Mesenteric fat pad (tissue), 1 donor: ENCODE measurements around the gene SORCS2. TPM values are rescaled to one million over a fixed set of nuclear protein-coding genes. Genes with fewer than 3 reads are reported as not detected.
A peak's percentile ranks its signal among the peaks of the same experiment; 100 is the strongest.

Experiments used
- DNase-seq: peaks from one replicate; pipeline ENCODE4 v3.0.0-alpha.2; 2020; ENCODE audit warnings: low spot score
- long read RNA-seq: library from polyadenylated mRNA; unstranded; transcript quantifications from one replicate; pipeline ENCODE4 v2.0.0, GENCODE V29; 2020
- total RNA-seq: library from RNA; stranded (reverse); fragmentation: NEBNext Ultra II Directional; extraction: Animal tissue kit (Norgen Biotek cat#: 25700); gene quantifications from one replicate; pipeline ENCODE4 v1.2.1, GENCODE V29; 2021
- donor health status: DM: yes; HTN: yes; CAD: no.

The SORCS2 gene
- 1.9 TPM for total RNA-seq
- long read RNA-seq, partial matches to known transcripts, result 1 of 4 reads
- long read RNA-seq, other reads (novel, unspliced or antisense), result 3 of 4 reads

DNA sequence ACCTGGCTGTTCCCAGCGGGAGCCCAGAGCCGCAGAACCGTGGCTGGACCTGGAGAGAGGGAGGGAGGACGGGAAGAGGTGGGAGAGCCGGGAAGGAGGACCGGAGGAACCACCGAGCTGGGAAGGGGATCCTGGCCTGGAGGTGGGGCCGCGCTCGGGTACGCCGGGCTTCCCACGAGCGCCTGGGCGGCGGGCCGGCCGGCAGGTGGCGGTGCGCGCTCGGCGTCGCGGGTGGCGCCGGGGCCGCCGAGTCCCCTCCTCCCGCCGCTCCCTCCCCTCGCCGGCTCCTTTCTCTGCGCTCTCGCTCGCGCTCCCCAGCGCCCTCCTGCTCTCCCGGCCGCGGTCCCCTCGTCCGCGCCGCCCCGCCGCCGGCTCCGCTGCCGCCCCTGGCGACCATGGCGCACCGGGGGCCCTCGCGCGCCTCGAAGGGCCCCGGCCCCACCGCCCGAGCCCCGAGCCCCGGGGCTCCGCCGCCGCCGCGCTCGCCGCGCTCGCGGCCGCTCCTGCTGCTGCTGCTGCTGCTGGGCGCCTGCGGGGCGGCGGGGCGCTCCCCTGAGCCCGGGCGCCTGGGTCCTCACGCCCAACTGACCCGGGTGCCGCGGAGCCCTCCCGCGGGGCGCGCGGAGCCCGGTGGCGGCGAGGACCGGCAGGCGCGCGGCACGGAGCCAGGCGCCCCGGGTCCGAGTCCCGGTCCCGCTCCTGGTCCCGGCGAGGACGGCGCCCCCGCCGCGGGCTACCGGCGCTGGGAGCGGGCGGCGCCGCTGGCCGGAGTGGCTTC lies at the start of gene SORCS2:
Gene SORCS2 (plus strand): TSS at position 287 of the 778 bp plus-strand sequence.
- DNase-seq, result peak; percentile 91

DNA sequence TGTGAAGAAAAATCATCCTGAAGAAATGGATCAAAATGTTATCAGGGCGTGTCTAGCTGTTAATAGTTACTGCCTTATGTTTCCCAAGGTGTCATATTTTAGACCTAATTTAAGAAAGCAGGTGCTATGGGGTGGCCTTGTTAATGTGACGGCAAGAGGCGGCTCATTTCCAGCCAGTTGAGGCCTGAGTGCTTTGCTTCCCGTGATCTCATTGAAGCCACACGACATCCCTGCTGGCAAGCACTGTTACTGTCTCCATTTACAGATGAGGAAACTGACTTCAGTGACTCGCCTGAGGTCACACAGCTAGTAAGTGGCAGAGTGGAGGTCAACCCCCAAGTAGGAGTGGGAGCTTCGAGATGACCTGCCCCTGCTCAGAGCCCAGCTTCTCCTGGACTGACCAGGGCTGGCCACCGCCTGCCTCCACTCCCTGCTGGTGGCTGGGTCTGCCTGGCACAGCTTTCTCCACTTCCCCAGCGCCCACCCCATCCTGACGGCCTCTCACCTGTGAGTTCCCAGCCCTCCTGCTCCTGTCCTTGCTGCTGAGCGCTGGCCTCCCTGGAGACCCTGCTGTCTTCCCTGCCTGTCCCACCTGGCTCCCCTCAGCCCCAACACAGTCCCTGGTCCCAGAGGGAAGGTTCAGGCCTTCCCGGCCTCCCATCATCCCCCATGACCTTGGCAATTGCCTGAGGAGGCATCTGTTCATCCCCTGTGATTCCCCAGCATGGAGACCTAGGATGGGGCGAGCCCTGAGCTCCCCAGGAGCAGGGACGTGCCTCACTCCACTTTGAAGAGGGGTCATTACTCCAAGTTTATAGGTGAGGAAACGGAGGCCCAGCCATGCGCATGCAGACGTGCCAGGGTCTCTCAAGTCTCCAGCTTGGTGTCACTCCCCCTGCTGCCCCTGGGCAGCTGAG lies 47.7 kb upstream of the SORCS2 start:
- DNase-seq, result no peak

DNA sequence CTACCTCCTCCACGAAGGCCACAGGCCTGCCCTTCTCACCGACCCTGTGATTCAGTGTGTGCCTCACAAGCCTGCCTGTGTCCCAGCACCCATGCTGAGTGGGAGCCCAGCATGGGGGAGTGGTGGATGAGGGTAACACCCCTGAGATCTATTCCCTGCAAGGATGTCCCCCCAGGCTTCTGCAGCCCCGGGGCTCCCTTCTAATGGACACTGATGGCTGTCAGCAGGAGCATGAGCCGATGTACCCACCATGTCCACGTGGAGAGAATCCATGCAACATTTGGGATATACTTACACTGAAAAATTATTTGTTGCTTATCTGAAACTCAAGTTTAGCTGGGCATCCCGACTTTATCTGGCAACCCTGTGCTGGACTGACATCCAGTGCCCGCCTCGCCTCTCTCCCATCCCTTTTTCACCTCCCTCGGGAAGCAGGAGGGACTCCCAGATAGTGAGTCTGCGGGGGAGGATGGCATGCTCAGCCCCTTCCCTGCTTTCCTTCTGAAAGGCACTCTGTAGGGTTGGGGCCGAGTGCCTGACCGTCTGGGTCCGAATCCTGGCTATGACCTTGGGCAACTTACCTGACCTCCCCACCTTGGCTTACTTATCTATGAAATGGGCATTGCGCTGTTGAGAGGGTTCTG lies 46.9 kb upstream of the SORCS2 start:
- DNase-seq, result no peak

DNA sequence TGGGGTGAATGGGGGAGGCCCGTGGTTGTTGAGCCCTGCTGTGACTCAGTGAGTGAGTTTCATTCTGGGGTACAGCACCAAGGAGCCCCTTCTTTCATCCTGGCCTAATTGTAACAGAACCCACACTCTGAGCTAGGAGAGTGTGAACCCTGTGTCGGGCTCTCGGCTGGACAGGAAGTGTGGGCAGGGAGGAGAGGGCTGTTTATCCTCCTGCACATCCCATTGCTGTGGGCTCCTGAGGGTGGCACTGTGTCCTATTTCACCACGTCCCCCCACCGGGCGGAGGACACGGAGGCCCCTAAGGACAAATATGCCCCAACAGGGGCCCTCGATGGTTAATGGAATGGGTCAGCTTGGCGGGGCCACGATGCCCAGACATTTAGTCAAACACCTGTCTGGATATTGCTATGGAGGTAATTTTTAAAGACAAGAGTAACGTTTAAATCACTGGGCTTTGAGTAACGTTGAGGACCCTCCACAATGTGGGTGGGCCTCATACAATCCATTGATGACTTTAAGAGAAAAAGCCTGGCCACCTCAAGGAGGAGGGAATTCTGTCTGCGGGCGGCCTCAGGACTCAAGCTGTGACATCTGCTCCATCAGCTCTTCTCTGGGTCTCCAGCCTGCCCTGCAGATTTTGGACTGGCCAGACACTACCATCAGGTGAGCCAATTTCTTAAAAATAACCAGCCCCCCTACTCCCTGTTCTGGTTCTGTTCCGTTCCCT lies 46.1 kb upstream of the SORCS2 start:
- DNase-seq, result no peak

DNA sequence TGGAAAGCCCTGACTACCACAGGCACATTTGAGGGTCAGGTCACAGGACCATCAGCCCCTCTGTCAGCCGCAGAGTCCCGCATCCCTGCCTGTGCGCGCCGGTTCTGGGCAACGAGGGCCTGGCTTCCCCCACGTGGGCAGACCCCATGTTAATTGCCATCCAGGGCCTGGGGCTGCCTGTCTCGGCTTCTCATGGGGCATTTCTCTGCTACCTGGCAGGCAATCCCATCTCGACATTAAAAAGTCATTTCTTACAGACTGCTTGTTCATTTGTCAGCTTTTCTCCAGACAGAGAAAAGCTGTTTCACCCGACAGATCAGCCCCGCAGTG lies 45.6 kb upstream of the SORCS2 start:
- DNase-seq, result no peak

DNA sequence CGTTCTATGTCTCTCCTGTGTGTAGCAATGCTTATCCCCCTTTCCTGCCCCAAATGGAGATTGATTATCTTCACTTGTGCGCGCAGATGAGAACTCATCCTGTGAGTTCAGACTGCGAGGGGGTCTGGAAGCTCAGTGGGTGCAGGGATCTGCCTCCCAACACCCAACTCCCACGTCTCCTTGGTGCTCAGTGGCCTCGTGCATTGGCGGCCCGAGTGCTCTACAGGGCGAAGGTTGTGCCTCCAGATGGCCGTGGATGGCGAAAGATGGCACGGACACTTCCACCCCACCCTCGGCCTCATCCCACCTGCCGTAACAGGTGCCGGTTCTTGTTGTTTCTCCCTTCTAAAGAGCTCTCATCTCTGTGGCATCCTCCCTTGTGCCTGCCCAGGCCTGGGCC lies 45.1 kb upstream of the SORCS2 start:
- no peak for DNase-seq

DNA sequence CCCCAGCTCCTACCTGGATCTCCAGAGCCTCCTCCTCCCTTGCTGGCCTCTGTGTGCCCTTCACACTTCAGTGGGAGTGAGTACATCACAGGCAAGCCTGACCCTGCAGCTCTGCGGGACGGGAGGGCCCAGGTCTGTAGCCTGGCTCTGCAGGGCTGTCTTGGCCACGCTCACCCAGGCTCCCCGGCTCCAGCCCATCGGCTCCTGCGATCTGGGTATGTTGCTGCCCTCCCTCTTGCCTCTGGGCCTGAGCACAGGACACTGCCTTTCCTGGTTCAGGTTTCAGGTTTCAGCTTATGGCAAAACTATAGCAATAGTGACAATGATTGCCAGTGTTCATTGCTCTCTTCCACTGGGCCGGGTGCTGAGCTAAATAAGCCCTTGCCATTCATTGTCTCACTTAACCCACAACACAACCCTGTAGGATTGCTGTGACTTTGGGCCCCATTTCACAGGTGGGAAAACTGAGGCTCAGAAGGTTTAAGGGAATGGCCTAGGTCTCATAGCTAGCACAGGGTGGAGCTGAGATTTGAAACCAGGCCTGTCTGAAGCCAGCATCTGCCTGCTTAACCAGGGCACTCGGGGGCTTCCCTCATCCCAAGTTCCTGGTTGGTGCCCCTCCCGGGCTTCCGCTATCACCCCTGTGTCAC lies 44.6 kb upstream of the SORCS2 start:
- DNase-seq, result no peak

DNA sequence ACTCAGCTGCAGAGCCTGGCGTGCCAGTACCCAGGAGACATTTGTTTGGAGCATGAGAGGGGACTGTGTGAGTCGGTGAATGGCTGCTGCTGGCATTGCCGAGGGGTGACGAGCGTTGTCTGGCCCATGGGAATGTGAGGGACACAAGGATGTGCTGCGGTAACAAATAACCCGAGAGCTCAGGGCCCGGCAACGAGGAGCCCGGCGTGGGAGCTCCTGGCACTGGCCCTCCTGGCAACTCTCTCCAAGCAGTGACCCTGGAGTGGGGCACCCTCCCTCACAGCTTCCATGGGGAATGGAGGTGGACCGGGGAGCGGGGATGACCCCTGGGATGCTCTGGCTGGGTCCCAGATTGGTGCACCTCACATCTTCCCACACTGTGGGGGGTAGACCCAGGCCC lies 44.0 kb upstream of the SORCS2 start:
- DNase-seq, result no peak

DNA sequence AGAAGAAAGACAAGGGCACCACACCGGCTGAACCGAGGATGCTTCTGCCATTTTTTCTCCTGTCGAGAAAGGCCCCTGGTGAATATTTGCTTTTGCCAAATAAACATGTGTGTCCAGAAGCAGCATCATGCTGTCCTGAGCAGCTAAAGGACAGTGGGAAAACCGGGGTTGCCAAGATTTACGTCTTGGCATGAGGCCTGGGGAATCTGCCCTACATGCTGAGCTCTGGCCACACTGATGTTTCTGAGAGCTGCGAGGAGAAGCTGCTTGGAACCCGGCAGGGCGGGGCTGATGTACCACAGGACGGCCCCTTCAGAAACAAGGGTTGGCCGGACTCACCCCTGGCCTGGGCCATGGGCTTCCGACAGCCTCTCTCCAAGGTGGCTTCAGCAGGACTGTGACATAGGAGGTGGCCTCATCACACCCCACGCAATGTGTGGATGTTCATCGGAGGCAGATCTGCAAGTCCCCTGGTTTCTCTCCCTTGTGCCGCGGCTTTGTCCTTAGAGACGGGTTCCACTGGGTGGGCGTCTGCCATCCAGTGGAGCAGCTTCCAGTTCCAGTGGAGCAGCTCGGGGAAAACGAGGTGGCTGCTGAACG lies 42.2 kb upstream of the SORCS2 start:
- DNase-seq, result no peak

DNA sequence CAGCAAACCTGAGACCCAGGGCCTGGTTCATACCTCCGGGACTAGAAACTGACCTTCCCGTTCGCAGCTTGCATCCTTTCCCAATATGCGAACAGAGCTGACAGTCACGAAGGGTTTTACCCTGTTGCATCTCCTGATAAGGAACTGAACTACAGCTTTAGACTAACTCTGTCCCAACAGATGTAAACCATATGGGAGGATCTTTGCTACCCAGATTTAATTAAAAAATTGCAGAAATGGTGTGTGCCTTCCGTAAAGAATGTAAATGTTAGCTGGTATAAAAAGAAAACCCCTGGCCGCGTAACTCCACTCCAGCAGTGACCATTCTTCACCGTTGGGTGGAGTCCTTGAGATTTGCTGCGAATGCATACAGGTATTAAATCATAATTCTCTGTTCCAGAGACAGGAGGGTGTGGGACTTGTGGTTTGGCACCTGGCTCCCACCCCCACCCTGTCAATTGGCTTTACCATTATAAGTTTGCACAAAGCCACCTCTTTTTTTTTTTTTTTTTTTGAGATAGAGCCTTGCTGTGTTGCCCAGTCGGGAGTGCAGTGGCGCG lies 40.6 kb upstream of the SORCS2 start:
- DNase-seq, result no peak

DNA sequence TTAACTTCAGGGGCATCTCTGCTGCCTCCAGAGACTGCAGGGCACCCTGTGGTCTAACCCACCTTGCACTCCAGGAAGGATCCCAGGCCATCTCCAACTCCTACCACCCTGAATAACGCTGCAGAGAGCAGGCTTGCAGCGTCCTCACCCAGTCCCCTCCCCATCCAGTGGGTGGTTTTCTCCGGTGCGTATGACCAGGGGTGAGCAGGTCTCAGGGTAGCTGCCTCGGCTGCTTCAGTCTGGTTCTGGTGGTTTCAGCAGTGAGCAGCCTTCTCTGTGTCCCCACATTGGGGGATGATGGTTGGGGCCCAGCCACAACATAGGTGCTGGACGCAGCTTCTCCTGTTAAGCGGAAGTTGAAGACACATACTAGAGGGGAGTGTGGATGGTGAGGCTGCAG lies 38.6 kb upstream of the SORCS2 start:
- no peak for DNase-seq

DNA sequence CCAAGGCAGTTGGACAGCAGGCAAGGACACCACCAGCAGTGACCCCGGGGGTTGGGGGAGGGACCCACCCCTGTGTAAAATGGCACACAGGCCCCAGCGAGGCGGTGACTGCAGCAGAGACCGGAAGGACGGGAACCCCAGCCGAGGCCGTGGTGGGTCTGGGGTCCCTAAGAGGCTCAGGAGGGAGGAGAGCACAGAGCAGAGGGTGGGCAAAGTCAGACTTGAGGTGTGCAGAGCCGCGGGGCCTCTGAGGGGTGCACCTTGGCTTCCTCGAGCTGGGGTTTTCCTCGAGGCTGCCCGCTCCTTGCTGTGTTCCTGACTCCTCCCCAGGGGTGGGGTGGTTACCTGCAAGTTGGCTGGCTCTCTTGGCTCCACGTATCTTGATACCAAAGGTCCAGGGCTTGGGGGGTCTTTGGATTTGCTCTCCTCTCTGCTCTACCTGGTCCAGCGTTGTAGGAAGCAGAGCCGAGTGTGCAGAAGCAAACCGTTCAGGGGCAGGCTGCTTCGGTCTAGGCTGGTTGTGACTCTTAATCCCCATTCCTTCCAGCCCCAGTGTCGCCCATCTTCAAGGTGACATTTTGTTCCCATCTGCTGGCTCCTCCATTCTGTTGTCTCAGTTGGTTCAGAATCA lies 37.9 kb upstream of the SORCS2 start:
- peak; percentile 57 for DNase-seq

DNA sequence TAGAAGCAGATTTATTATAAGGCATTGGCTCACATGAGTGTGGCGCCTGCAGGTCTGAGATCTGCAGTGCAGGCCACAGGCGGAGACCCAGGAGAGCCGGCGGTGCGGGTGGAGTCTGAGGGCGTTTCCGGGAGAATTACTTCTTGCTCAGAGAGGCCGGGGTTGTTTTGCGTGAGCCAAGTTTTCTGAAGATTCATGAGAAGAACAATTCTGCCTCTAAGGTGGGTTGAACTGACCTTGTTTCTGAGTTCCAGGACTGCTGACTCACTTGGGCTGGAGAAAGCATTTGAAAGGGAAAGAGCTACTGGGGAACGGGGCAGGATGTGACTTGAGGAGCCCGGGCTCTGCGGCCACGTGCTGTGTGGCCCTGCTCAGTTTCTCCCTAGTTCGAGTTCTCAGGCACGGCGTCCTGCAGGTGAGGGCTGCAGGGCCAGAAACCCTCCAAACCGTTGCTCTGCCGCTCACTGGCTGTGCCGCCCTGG lies 36.7 kb upstream of the SORCS2 start:
- peak; percentile 89 for DNase-seq

DNA sequence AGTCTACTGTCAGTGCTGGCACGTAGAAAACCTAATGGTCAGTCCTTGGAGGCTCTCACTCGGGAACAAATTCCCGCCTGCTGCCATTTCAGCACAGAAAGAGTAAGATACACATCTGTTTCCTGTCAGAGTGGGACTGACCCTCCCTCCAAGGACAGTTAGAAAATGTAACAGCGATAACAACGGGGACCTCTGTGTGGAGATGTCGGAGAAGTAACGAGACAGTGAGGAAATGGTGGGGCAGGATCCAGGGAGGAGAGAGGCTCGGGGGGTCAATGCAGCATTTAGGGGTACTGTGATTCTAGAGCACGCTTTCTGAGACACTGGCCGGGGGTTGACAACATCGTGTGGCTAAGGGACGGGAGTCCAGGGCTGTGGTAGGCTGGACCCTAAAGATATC lies 36.0 kb upstream of the SORCS2 start:
- DNase-seq, result peak; percentile 62

DNA sequence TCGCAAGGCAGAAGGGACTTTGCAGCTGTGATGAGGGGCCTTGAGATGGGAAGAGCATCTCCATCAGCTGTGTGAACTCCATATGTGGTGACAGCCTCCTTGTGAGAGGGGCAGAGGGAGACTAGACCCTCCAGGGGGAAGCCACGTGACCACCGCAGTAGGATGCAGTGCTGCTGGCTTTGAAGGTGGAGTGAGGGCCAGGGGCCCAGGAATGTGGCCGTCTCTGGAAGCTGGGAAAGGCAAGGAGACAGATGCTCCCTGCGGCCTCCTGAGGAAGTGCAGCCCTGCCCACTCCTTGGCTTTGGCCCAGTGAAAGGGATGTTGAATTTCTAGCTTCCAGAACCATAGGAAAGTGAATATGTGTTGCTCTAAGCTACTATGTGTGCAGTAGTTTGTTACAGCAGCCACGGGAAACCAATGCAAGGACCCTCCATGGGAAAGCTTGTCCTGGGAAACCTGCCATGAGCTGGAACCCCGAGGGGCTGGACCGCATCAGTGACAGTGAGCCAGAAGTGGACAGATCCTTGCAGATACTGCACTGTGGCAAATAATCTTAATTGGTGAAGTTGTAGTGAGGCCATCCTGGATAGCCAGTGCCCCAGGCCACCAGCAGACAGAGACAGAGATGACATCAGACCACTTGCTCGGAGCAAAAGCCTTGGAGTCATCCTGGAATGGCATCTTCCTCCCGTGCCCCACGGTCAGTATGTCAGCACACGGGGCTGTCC lies 35.4 kb upstream of the SORCS2 start:
- DNase-seq, result peak; percentile 72

DNA sequence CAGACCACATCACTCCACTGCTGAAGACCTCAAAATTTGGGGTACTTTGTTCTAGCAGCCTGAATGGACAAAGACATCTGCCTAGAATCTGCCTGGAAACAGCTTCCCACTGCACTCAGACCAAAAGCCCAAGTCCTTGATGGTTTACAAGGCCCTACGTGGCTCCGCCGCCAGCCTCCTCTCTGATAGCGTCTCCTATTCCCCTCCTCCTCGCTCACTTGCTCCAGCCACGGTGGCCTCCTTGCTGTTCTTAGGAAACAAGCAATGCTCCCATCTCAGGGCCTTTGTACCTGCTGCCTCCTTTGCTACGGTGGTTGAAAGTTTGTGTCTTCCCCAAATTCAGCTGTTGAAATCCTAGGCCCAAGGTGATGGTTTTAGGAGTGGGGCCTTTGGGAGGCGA lies 34.7 kb upstream of the SORCS2 start:
- DNase-seq, result peak; percentile 67

DNA sequence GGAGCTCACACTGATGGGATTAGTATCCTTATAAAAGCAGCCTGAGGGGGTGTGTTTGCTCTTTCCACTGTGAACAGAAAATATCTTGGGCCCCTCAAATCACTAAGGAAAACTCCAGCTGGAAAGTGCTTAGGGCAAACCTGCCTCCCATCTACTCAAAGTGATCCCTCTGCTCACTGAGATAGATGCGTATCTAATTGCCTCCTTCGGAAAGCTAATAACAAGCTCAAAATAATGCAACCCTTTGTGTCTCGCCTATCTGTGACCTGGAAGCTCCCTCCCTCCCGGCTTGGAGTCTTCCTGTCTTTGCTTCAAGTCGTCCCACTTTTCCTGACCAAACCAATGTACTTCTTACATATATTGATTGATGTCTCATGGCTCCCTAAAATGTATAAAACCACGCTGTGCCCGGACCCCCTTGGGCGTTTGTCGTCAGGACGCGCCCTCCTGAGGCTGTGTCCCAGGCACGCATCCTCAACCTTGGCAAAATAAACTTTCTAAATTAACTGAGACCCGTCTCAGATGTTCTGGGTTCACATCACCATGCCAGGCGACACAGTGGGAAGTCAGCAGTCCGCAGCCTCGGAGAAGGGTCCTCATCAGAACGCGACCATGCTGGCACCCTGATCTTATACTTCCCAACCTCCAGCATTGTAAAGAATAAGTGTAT lies 34.1 kb upstream of the SORCS2 start:
- DNase-seq, result peak; percentile 45

DNA sequence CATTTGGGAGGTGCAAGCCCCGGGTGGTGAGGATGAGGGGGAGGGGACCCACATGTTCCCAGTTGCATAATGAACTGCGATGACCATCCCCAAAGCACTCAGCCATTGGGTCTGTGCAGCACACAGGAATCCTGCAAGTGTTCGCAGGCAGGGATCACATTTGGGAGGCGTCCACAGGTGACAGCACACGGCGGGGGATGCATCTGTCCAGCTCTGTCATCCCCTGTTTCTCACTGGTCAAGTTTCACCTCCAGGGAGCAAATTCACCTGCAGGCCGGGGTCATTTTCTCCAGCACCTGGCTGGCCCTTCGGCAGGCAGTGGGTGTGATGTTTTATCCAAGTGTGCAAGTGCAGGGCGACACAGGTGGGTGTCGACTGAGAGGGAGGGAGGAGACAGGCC lies 33.3 kb upstream of the SORCS2 start:
- peak; percentile 49 for DNase-seq
